Fibroblast of pulmonary artery (primary cell): ENCODE measurements around the gene CAP1.
A peak's percentile ranks its signal among the peaks of the same experiment; 100 is the strongest.

Source experiments
- DNase-seq: peaks from one replicate; pipeline ENCODE4 v3.0.0-alpha.2; 2010; ENCODE audit warnings: low read depth
- H3K4me3 ChIP-seq: replicated peaks from 2 replicates; pipeline ENCODE4 v1.5.1; 2011; ENCODE audit warnings: low read depth, mild to moderate bottlenecking, control low read depth, low read length, moderate library complexity
- TF ChIP-seq, protein P1 (sequence below): IDR thresholded peaks from 2 replicates; pipeline ENCODE4 v1.5.1; 2011; ENCODE audit warnings: mild to moderate bottlenecking, control low read depth, low read length, inconsistent platforms; ENCODE audit errors: missing control alignments

The CAP1 gene

DNA sequence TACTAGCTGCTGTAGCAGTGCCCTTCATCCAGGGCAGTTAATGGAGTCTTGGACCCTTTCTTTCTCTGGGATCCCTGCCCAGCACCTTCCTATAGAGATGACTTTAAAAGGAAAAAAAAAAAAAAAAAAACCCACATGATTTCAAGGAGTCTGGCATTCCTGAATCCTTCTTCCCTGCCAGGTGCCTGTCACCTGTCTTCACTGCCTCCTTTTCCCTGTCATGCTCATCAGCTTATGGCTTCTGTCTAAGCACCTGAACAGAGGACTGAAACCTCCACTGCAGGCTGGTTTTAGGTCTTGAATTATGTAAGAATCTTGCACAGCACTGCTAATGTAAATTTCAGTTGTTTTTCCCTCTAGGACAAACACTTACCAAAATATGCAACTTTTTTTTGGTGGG is 31.6 kb downstream of the CAP1 start:
- H3K4me3 ChIP-seq: no peak overlapping the region
- TF ChIP-seq, protein P1, sequence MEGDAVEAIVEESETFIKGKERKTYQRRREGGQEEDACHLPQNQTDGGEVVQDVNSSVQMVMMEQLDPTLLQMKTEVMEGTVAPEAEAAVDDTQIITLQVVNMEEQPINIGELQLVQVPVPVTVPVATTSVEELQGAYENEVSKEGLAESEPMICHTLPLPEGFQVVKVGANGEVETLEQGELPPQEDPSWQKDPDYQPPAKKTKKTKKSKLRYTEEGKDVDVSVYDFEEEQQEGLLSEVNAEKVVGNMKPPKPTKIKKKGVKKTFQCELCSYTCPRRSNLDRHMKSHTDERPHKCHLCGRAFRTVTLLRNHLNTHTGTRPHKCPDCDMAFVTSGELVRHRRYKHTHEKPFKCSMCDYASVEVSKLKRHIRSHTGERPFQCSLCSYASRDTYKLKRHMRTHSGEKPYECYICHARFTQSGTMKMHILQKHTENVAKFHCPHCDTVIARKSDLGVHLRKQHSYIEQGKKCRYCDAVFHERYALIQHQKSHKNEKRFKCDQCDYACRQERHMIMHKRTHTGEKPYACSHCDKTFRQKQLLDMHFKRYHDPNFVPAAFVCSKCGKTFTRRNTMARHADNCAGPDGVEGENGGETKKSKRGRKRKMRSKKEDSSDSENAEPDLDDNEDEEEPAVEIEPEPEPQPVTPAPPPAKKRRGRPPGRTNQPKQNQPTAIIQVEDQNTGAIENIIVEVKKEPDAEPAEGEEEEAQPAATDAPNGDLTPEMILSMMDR: no peak

DNA sequence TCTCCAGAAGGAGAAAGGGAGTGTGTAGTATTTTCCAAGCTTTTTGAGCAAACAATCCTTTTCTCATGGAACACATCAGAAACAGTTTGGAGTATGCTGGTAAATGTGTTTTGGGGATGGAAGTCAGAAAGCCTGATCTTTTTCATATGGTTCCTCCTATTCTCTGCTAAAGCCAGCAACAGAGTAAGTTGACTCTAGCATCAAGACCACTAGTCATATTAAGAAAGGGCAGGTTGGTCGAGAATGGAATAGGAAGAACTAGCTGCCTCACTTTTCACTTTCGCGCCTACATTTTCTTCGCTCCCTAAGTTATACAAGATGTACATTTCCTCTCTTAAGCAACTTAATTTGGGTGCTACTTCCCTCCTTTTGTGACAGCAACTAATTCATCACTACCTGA is 32.5 kb downstream of the CAP1 start:
- TF ChIP-seq, protein P1: no peak
- DNase-seq: no peak
- H3K4me3 ChIP-seq: no peak overlapping the region

More for the DNA sequence above, 31.6 kb downstream of the CAP1 start:
- no peak for DNase-seq

DNA sequence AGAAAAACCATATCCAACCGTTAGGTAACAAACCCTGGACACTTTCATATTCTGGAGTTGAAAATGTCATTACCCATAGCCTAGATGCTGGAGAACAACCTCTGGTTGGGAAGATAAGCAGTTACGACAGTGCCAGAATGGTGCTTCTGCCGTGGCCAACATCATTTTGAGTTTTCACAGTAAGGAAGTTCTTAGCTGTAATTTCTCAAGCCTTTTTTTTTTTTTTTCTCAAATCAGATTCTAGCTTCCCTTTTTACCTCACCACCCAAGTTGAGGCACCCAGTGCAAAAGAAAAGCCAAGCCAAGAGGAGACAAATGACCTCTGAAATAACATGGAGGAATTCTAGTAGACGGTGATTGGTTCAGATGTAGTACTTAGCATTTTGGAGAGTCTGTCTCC is 34.7 kb downstream of the CAP1 start:
- TF ChIP-seq, protein P1: no peak
- no peak overlapping the region for H3K4me3 ChIP-seq
- DNase-seq: no peak

DNA sequence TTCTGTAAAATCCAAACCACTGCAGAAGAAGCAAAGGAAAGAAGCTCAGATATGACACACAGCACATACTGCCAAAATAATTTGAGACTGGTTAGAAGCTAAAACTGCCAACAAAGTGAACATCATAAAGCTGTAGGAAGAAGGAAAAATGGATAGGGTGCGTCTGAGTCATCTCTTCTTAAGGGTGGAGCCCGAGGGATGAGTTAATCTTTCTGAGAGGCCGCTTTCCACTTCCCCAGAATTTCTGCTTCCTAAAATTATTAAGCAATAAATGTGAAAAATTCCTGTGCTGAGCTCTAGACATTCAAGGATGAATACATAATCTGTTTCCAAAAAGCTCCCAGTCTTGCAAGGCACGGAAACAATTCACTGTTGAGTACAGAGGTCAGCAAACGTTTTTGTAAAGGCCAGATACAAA is 36.4 kb downstream of the CAP1 start:
- TF ChIP-seq, protein P1: no peak
- DNase-seq: peak; percentile 92
- no peak overlapping the region for H3K4me3 ChIP-seq

DNA sequence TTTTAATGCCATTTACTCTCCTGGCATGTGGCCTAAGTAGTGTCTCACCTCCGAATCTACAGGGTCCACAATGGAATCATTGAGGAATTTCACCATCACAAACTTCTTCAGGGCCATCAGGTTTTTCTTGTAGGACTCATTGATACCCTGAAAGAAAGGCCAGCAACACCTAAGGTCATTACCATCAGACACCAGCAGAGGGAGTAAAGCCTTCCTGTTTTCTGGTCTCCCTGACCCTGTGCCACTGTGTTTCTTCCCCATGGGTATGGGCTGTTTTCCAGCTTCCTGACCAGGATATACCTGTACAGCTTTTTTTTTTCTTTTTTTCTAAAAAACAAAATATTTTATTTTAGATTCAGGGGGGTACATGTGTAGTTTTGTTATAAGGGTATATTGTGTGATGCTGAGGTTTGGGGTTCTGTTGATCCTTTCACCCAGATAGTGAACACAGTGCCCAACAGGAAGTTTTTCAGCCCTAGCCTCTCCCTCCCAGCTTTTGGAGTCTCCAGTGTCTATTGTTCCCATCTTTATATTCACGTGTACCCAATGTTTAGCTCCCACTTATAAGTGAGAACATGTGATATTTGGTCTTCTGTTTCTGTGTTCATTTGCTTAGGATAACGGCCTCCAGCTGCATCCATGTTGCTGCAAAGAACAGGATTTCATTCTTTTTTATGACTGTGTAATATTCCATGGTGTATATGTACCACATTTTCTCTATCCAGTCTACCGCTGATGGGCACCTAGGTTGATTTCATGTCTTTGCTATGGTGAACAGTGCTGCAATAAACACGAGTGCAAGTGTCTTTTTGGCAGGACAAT is 38.2 kb downstream of the CAP1 start:
- no peak overlapping the region for H3K4me3 ChIP-seq
- TF ChIP-seq, protein P1: peak; percentile 84
- peak; percentile 65 for DNase-seq

DNA sequence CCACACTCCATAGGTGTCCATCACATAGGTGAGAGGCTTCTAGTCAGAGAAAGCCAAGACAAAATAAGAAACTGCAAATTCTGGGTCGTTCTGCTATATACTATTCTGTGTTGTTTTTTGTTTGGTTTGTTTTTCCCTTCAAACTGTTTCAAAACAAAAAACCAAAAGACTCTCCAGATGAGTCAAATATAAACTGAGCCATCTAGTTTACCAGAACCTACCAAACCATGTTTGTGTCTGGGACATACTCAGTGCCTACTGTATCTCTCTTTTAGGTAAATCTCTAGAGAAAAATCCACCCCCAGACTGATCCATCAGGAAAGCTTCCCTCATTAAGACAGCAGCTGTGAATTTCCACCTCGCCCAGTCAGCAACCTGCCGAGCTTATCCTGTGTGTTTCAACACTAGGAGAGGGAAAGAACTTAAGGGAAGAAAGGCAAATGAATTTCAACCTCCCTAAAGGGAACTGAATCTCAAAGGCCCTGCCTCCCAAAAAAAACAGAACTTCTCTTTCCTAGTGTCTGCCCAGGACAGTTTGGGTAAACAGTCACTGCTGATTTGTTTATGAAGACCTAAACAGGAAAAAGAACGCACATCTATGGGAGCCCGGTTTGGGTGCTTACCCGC is 39.4 kb downstream of the CAP1 start:
- DNase-seq: no peak

More for the DNA sequence above, 39.4 kb downstream of the CAP1 start:
- H3K4me3 ChIP-seq: no peak overlapping the region
- TF ChIP-seq, protein P1: no peak
